Kidney (tissue), 14 donors: ENCODE measurements around the gene BLVRA. TPM values are rescaled to one million over a fixed set of nuclear protein-coding genes. Genes with fewer than 3 reads are reported as not detected.

ENCODE experiments used
- DNase-seq, 5 donors: peaks; one replicate each; pipeline ENCODE4 v3.0.0-alpha.2; 2013 to 2020
- FAIRE-seq: peaks from 2 replicates; lab custom pipeline; 2012; peaks lifted over from hg19 to GRCh38; lab: Jason Lieb, UNC
- H3K27ac ChIP-seq, 2 donors: one replicate each; pipeline ENCODE4 v1.7.0; 2013; ENCODE audit warnings: low read depth in 2 of 2, low read length in 2 of 2, inconsistent platforms in 1 of 2
- H3K27me3 ChIP-seq: one replicate; pipeline ENCODE4 v1.7.1; 2013; ENCODE audit warnings: low read length, inconsistent platforms; ENCODE audit not compliant: control insufficient read depth, insufficient read depth
- H3K36me3 ChIP-seq, 3 donors: one replicate each; pipeline versions ENCODE4 v1.7.0 to v1.7.1; 2013; ENCODE audit warnings: low read length in 3 of 3, control low read depth in 1 of 3, inconsistent platforms in 1 of 3; ENCODE audit not compliant: insufficient read depth in 3 of 3, control insufficient read depth in 2 of 3
- H3K4me1 ChIP-seq, 3 donors: one replicate each; pipeline versions ENCODE4 v1.7.0 to v1.7.1; 2013; ENCODE audit warnings: low read length in 3 of 3, inconsistent platforms in 1 of 3, low read depth in 1 of 3; ENCODE audit not compliant: control insufficient read depth in 2 of 3, insufficient read depth in 2 of 3
- H3K4me3 ChIP-seq, 3 donors: one replicate each; pipeline versions ENCODE4 v1.7.0 to v1.8.1; 2013; ENCODE audit warnings: low read length in 3 of 3, control low read depth in 1 of 3, inconsistent platforms in 1 of 3
- H3K9ac ChIP-seq, 3 donors: one replicate each; pipeline versions ENCODE4 v1.7.0 to v1.7.1; 2013; ENCODE audit warnings: low read length in 3 of 3, control low read depth in 1 of 3, inconsistent platforms in 1 of 3
- H3K9me3 ChIP-seq, 3 donors: one replicate each; pipeline versions ENCODE4 v1.7.0 to v1.7.1; 2013; ENCODE audit warnings: low read length in 3 of 3, control low read depth in 1 of 3, inconsistent platforms in 1 of 3; ENCODE audit not compliant: control insufficient read depth in 2 of 3, insufficient read depth in 1 of 3
- intact Hi-C: fragments of 100-400 bp; cut with DNase I; formaldehyde crosslinking; loops from one replicate; pipeline ENCODE4 v1.11.1; 2022
- polyA plus RNA-seq: library from polyadenylated mRNA; stranded (reverse); fragments of 350-450 nt; fragmentation: Illumina TruSeq; extraction: RNeasy Lipid Tissue Mini Kit (QIAGEN cat#74804); gene quantifications from one replicate; pipeline ENCODE4 v1.2.3, GENCODE V29; 2014; ENCODE audit warnings: low read depth, low replicate concordance; ENCODE audit not compliant: insufficient read depth
- total RNA-seq: library from RNA; stranded (reverse); fragmentation: NEBNext Ultra II Directional; extraction: Animal tissue kit (Norgen Biotek cat#: 25700); gene quantifications from one replicate; pipeline ENCODE4 v1.2.1, GENCODE V29; 2021
- TF ChIP-seq, protein P1 (sequence below): IDR thresholded peaks from 3 replicates; pipeline ENCODE4 v1.5.1; 2012; ENCODE audit warnings: mild to moderate bottlenecking, moderate library complexity, borderline replicate concordance; ENCODE audit not compliant: insufficient read depth; ENCODE audit errors: extremely low read depth
- donor health status: control.
- donor health status: control.
- donor health status: control.
- donor health status: control.
- donor health status: control.
- donor health status: DM: yes; HTN: yes; CAD: no.
- donor health status: Normal renal cell carcinoma (clear cell type).

Gene BLVRA
- total and polyA plus RNA-seq, 2 donors from 2014 or later, result 69.6 to 86.9 TPM

GRCh38 chr7:43735802-43736603 lies 22.5 kb upstream of the BLVRA start:
- H3K27ac ChIP-seq, result no peak overlapping the region
- H3K9me3 ChIP-seq, result no peaks in the 10 kb centered on the region
- H3K36me3 ChIP-seq, result no peaks in the 10 kb centered on the region
- H3K27me3 ChIP-seq, result no peaks in the 10 kb centered on the region
- no peak for FAIRE-seq
- TF ChIP-seq, protein P1, sequence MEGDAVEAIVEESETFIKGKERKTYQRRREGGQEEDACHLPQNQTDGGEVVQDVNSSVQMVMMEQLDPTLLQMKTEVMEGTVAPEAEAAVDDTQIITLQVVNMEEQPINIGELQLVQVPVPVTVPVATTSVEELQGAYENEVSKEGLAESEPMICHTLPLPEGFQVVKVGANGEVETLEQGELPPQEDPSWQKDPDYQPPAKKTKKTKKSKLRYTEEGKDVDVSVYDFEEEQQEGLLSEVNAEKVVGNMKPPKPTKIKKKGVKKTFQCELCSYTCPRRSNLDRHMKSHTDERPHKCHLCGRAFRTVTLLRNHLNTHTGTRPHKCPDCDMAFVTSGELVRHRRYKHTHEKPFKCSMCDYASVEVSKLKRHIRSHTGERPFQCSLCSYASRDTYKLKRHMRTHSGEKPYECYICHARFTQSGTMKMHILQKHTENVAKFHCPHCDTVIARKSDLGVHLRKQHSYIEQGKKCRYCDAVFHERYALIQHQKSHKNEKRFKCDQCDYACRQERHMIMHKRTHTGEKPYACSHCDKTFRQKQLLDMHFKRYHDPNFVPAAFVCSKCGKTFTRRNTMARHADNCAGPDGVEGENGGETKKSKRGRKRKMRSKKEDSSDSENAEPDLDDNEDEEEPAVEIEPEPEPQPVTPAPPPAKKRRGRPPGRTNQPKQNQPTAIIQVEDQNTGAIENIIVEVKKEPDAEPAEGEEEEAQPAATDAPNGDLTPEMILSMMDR, result no peak
- H3K4me3 ChIP-seq, result no peak overlapping the region
- DNase-seq, result no peak
- intact Hi-C loops, result no loop called here
- peaks cover 0 to 2% (median 0%) of the 10 kb centered on the region in 3 donors for H3K4me1 ChIP-seq
- no peak overlapping the region for H3K9ac ChIP-seq

- Histone ChIP-seq H3K36me3 (no peaks in the 10 kb centered on the region), H3K4me3 (no peak overlapping the region), H3K27ac (no peak overlapping the region), H3K27me3 (no peaks in the 10 kb centered on the region), H3K4me1 (peaks cover 0 to 2% (median 0%) of the 10 kb centered on the region in 3 donors), H3K9ac (no peak overlapping the region), H3K9me3 (no peaks in the 10 kb centered on the region)
- no peak for DNase-seq
- no peak for FAIRE-seq
- TF ChIP-seq, protein P1, result no peak
- intact Hi-C loops, result no loop called here
These were observed 20.9 kb upstream of the BLVRA start for GRCh38 chr7:43737467-43738127.

DNA sequence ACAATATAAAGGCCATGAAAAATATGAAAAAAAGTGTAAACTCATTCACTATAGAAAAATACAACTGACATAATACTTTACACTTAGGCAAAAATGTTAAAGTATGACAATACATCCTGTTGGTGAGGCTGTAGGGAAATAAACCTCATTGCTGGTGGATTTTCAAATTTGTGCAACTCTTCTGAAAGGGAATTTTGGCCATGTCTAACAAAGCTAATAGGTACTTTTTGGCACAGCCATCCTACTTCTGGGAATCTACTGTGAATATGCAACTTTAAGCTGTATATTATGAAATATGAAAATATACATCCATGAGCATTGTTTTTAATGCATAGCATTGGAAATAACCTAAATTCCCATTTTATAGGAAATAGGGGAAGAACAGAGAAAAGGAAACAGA lies 15.8 kb upstream of the BLVRA start:
- no peak for DNase-seq
- intact Hi-C loops, result no loop called here
- no peaks in the 10 kb centered on the region for H3K27me3 ChIP-seq
- FAIRE-seq, result no peak
- no peaks in the 10 kb centered on the region for H3K36me3 ChIP-seq
- no peak overlapping the region for H3K27ac ChIP-seq
- H3K9me3 ChIP-seq, result no peaks in the 10 kb centered on the region
- H3K9ac ChIP-seq, result no peak overlapping the region
- H3K4me3 ChIP-seq, result no peak overlapping the region
- H3K4me1 ChIP-seq, result no peaks in the 10 kb centered on the region
- TF ChIP-seq, protein P1, result no peak
